NCI-H345 treated with DMSO at 0.1 percent for 48 hours (cell line): ENCODE data around the gene PDE10A.

Experiments used
- DNase-seq: peaks from one replicate; lab custom pipeline; 2025; ENCODE audit not compliant: unreplicated experiment; lab: John Stamatoyannopoulos, UW

The PDE10A gene

GRCh38 chr6:165426892-165427291, 236.1 kb downstream of the PDE10A start:
- no peak for DNase-seq

- no peak for DNase-seq
Observed at GRCh38 chr6:165422192-165422591, 240.8 kb downstream of the PDE10A start.

GRCh38 chr6:165417278-165417865, 245.7 kb downstream of the PDE10A start:
- DNase-seq = no peak

- DNase-seq = no peak
Observed at GRCh38 chr6:165404697-165405096, 258.3 kb downstream of the PDE10A start.

- no peak for DNase-seq
Observed at GRCh38 chr6:165404296-165404695, 258.7 kb downstream of the PDE10A start.

GRCh38 chr6:165403006-165403595, 259.9 kb downstream of the PDE10A start:
- DNase-seq = no peak

- no peak for DNase-seq
Observed at GRCh38 chr6:165401092-165401491, 261.9 kb downstream of the PDE10A start.

GRCh38 chr6:165390475-165390874, 272.6 kb downstream of the PDE10A start:
- no peak for DNase-seq

- no peak for DNase-seq
Observed at GRCh38 chr6:165389534-165389933, 273.5 kb downstream of the PDE10A start.

GRCh38 chr6:165383323-165383722, 279.7 kb downstream of the PDE10A start:
- DNase-seq = no peak

GRCh38 chr6:165376100-165376499, 286.9 kb downstream of the PDE10A start:
- no peak for DNase-seq

GRCh38 chr6:165365371-165365770, 297.7 kb downstream of the PDE10A start:
- DNase-seq = no peak

- no peak for DNase-seq
Observed at GRCh38 chr6:165345700-165346099, 317.3 kb downstream of the PDE10A start.

GRCh38 chr6:165340532-165340931, 322.5 kb downstream of the PDE10A start:
- no peak for DNase-seq

- no peak for DNase-seq
Observed at GRCh38 chr6:165325609-165326008, 337.4 kb downstream of the PDE10A start.

GRCh38 chr6:165321555-165322145, 341.4 kb downstream of the PDE10A start:
- DNase-seq = no peak

GRCh38 chr6:165321150-165321549, 341.9 kb downstream of the PDE10A start:
- DNase-seq = no peak

GRCh38 chr6:165317723-165318122, 345.3 kb downstream of the PDE10A start:
- DNase-seq = no peak

- DNase-seq = no peak
Observed at GRCh38 chr6:165308926-165309731, 353.9 kb downstream of the PDE10A start, which contains the start of gene C6orf118. TSS of gene C6orf118 (minus strand) at chr6:165309605. CDS start at chr6:165309586, 19 bp downstream.

GRCh38 chr6:165306955-165307354, 356.1 kb downstream of the PDE10A start:
- no peak for DNase-seq

GRCh38 chr6:165301372-165302246, 361.4 kb downstream of the PDE10A start:
- no peak for DNase-seq
